B cell (primary cell): Measurements from ENCODE around the gene ZFYVE21. TPM values are rescaled to one million over a fixed set of nuclear protein-coding genes. Genes with fewer than 3 reads are reported as not detected.

Experiments
- ATAC-seq: fragments of 200-7000 bp; cut with Tn5 transposase; one replicate; pipeline ENCODE4 v1.10.0; 2021; ENCODE audit warnings: low read depth, mild to moderate bottlenecking, moderate number of reproducible peaks, moderate library complexity
- CTCF ChIA-PET: fragments of 350-600 bp; sonication (Branson Sonifier 250); formaldehyde crosslinking; loops from one replicate; lab custom pipeline; 2021; ENCODE audit warnings: antibody characterized with exemption, inconsistent platforms; lab: Charles Lee
- POLR2A ChIA-PET: fragments of 350-600 bp; sonication (Branson Sonifier 250); formaldehyde crosslinking; loops from one replicate; lab custom pipeline; 2021; ENCODE audit warnings: antibody characterized with exemption; lab: Charles Lee
- DNase-seq: peaks from one replicate; pipeline ENCODE4 v3.0.0; 2013
- H2AFZ ChIP-seq: 2 replicates; pipeline ENCODE4 v1.6.1; 2012; ENCODE audit warnings: mild to moderate bottlenecking, low read depth, low read length; ENCODE audit not compliant: insufficient read depth, poor library complexity, severe bottlenecking
- H3K27ac ChIP-seq, 2 donors: 1 replicate in 1 of 2; 2 replicates in 1 of 2; pipeline ENCODE4 v1.5.1; 2012 to 2013; ENCODE audit warnings: low read length in 2 of 2, mild to moderate bottlenecking in 2 of 2, moderate library complexity in 1 of 2
- H3K27me3 ChIP-seq, 4 experiments: fragments of 200-600 bp in 1 of 4; sonication (generic) in 1 of 4; replicated peaks in 1 of 4; 1 replicate in 2 of 4; 2 replicates in 2 of 4; pipeline versions ENCODE4 v1.6.1 to v1.7.0; 2013 to 2016; ENCODE audit warnings: low read length in 3 of 4, mild to moderate bottlenecking in 2 of 4, mixed read lengths in 1 of 4, moderate library complexity in 1 of 4; ENCODE audit not compliant: insufficient read depth in 4 of 4, control insufficient read depth in 3 of 4; ENCODE audit errors: control extremely low read depth in 1 of 4
- H3K36me3 ChIP-seq, 2 experiments: replicated peaks in 1 of 2; 1 replicate in 1 of 2; 2 replicates in 1 of 2; pipeline versions ENCODE4 v1.6.1 to v1.7.1; 2013; ENCODE audit warnings: low read length in 1 of 2; ENCODE audit not compliant: insufficient read depth in 2 of 2, control insufficient read depth in 1 of 2; ENCODE audit errors: control extremely low read depth in 1 of 2, extremely low read depth in 1 of 2
- H3K4me1 ChIP-seq, 2 donors: fragments of 200-600 bp in 1 of 2; sonication (generic) in 1 of 2; 1 replicate in 1 of 2; 2 replicates in 1 of 2; pipeline versions ENCODE4 v1.5.1 to v1.6.1; 2013 to 2017; ENCODE audit warnings: low read length in 2 of 2; ENCODE audit not compliant: control insufficient read depth in 2 of 2, insufficient read depth in 2 of 2
- H3K4me2 ChIP-seq: replicated peaks from 2 replicates; pipeline ENCODE3; 2012; ENCODE audit warnings: mild to moderate bottlenecking, low read depth, low read length; ENCODE audit not compliant: poor library complexity, severe bottlenecking
- H3K4me3 ChIP-seq, 5 experiments: fragments of 200-600 bp in 1 of 5; sonication (generic) in 1 of 5; 1 replicate in 3 of 5; 2 replicates in 2 of 5; pipeline versions ENCODE4 v1.5.1 to v1.7.0; 2011 to 2016; ENCODE audit warnings: low read length in 4 of 5, mild to moderate bottlenecking in 4 of 5, low read depth in 2 of 5, control low read depth in 1 of 5, moderate library complexity in 1 of 5; ENCODE audit not compliant: insufficient read depth in 1 of 5; ENCODE audit errors: control extremely low read depth in 1 of 5, extremely low read depth in 1 of 5
- H3K79me2 ChIP-seq: fragments of 200-600 bp; sonication (generic); one replicate; pipeline ENCODE4 v1.6.0; 2016; ENCODE audit warnings: low read length; ENCODE audit not compliant: control insufficient read depth, insufficient read depth
- H3K9ac ChIP-seq: fragments of 200-600 bp; sonication (generic); 2 replicates; pipeline ENCODE4 v1.6.1; 2017; ENCODE audit warnings: mild to moderate bottlenecking, low read length, moderate library complexity
- H3K9me3 ChIP-seq, 3 donors: one replicate each; pipeline versions ENCODE4 v1.6.1 to v1.7.1; 2013; ENCODE audit warnings: low read length in 2 of 3; ENCODE audit not compliant: control insufficient read depth in 2 of 3, insufficient read depth in 1 of 3; ENCODE audit errors: control extremely low read depth in 1 of 3
- H4K20me1 ChIP-seq: 2 replicates; pipeline ENCODE4 v1.6.0; 2012; ENCODE audit warnings: mild to moderate bottlenecking, low read length; ENCODE audit not compliant: insufficient read depth, control insufficient read depth, poor library complexity, severe bottlenecking
- H3K27ac Mint-ChIP-seq: one replicate; pipeline ENCODE4 v1.8.0; 2021; ENCODE audit warnings: mixed read lengths
- H3K27me3 Mint-ChIP-seq: one replicate; pipeline ENCODE4 v1.8.0; 2021; ENCODE audit warnings: mixed read lengths
- H3K4me1 Mint-ChIP-seq: one replicate; pipeline ENCODE4 v1.8.0; 2021; ENCODE audit warnings: mixed read lengths
- H3K4me3 Mint-ChIP-seq: one replicate; pipeline ENCODE4 v1.8.0; 2021; ENCODE audit warnings: mixed read lengths
- H3K9me3 Mint-ChIP-seq: one replicate; pipeline ENCODE4 v1.8.0; 2022; ENCODE audit warnings: mixed read lengths; ENCODE audit not compliant: insufficient read depth
- CTCF ChIP-seq: fragments of 200-600 bp; IDR thresholded peaks from one replicate; pipeline ENCODE4 v1.8.0; 2022; ENCODE audit warnings: antibody characterized with exemption, mild to moderate bottlenecking
- EZH2 ChIP-seq: IDR thresholded peaks from 2 replicates; pipeline ENCODE4 v1.6.1; 2012; ENCODE audit warnings: borderline replicate concordance, low read depth, mild to moderate bottlenecking, moderate library complexity, low read length; ENCODE audit not compliant: insufficient read depth, poor library complexity, severe bottlenecking
- WGBS: methylation state at CpG from one replicate; pipeline ENCODE4 v1.1.5; 2013; ENCODE audit warnings: missing lambda C conversion rate; ENCODE audit not compliant: insufficient coverage; 5-methylcytosine and 5-hydroxymethylcytosine counted together
- intact Hi-C: fragments of 100-400 bp; cut with micrococcal nuclease; formaldehyde crosslinking; loops from one replicate; pipeline ENCODE4 v1.10.0; 2022
- polyA plus RNA-seq: library from polyadenylated mRNA; depleted of rRNA; stranded (reverse); fragments of >200 nt; gene quantifications from 2 replicates; pipeline ENCODE4 v1.2.3, GENCODE V29; 2012
- total RNA-seq, 2 donors: library from RNA; stranded (reverse); fragments of 120-200 nt in 1 of 2; gene quantifications; 1 replicate in 1 of 2; 2 replicates in 1 of 2; pipeline versions ENCODE4 v1.2.3 to v1.2.4, GENCODE V29; 2013 to 2022

Gene ZFYVE21
- total and polyA plus RNA-seq, 2 donors (not counting 1 experiment from before 2014, with no cell fraction given) = 17.0 to 18.6 TPM

GRCh38 chr14:103727313-103727980 is 11.8 kb downstream of the ZFYVE21 start:
- no peaks in the 10 kb centered on the region for H3K27me3 ChIP-seq
- TF ChIP-seq EZH2 (no peak), CTCF (no peak)
- Mint-ChIP-seq H3K4me3 (no peak overlapping the region), H3K9me3 (no peaks in the 10 kb centered on the region), H3K27me3 (no peaks in the 10 kb centered on the region), H3K4me1 (no peaks in the 10 kb centered on the region), H3K27ac (no peak overlapping the region)
- H3K27ac ChIP-seq = no peak overlapping the region
- no peaks in the 10 kb centered on the region for H3K9me3 ChIP-seq
- CTCF ChIA-PET = no interaction called here
- no peaks in the 10 kb centered on the region for H4K20me1 ChIP-seq
- intact Hi-C loops = no loop called here
- H3K4me2 ChIP-seq = no peak overlapping the region
- ATAC-seq = no peak
- no peak overlapping the region for H3K4me3 ChIP-seq
- no peak overlapping the region for H2AFZ ChIP-seq
- peaks cover 0 to 8% of the 10 kb centered on the region in 2 experiments for H3K36me3 ChIP-seq
- no peaks in the 10 kb centered on the region for H3K4me1 ChIP-seq
- WGBS = 95% methylated on average over 47 of the region's 53 CpGs
- no peak overlapping the region for H3K9ac ChIP-seq
- POLR2A ChIA-PET = no interaction called here
- DNase-seq = no peak
- peaks cover 6% of the 10 kb centered on the region for H3K79me2 ChIP-seq

- H2AFZ ChIP-seq = no peak overlapping the region
- H3K36me3 ChIP-seq = peaks cover 0 to 8% of the 10 kb centered on the region in 2 experiments
- Mint-ChIP-seq H3K9me3 (no peaks in the 10 kb centered on the region), H3K27me3 (no peaks in the 10 kb centered on the region), H3K4me3 (no peak overlapping the region), H3K4me1 (no peaks in the 10 kb centered on the region), H3K27ac (no peak overlapping the region)
- H3K4me1 ChIP-seq = no peaks in the 10 kb centered on the region
- ChIA-PET CTCF (no interaction called here), POLR2A (no interaction called here)
- 96% methylated on average over 18 of the region's 19 CpGs for WGBS
- H3K9ac ChIP-seq = no peak overlapping the region
- DNase-seq = no peak
- ATAC-seq = no peak
- no peak overlapping the region for H3K4me3 ChIP-seq
- peaks cover 4% of the 10 kb centered on the region for H3K79me2 ChIP-seq
- intact Hi-C loops = no loop called here
- TF ChIP-seq CTCF (no peak), EZH2 (no peak)
- no peak overlapping the region for H3K4me2 ChIP-seq
- no peak overlapping the region for H3K27ac ChIP-seq
- H4K20me1 ChIP-seq = no peaks in the 10 kb centered on the region
- no peaks in the 10 kb centered on the region for H3K9me3 ChIP-seq
- H3K27me3 ChIP-seq = no peaks in the 10 kb centered on the region
Observed at GRCh38 chr14:103728141-103728540, 12.5 kb downstream of the ZFYVE21 start.
